DOHH2 (cell line): Measurements from ENCODE around the gene MAGI3.

Experiments
- CTCF ChIP-seq: fragments of 200-600 bp; sonication (generic); IDR thresholded peaks from one replicate; pipeline ENCODE4 v1.5.1; 2014; ENCODE audit warnings: antibody characterized with exemption, mild to moderate bottlenecking, low read depth, low read length; ENCODE audit not compliant: poor library complexity, severe bottlenecking
- EZH2phosphoT487 ChIP-seq: fragments of 200-600 bp; sonication (generic); IDR thresholded peaks from 2 replicates; pipeline ENCODE4 v1.6.1; 2017; ENCODE audit warnings: borderline replicate concordance, mild to moderate bottlenecking, antibody characterized with exemption, low read length, moderate library complexity, mixed read lengths

- no peak for TF ChIP-seq CTCF
- TF ChIP-seq EZH2phosphoT487, result no peak
Observed at GRCh38 chr1:113401067-113401466, 10.8 kb downstream of the MAGI3 start.
